Measurements from ENCODE around the gene TAF4.

The TAF4 gene

GRCh38 chr20:61941721-61942405 is 123.8 kb downstream of the TAF4 start:
- DNase-seq (ENCODE audit: low read depth): no peak

- no peak for DNase-seq (ENCODE audit: low read depth)
Measured at GRCh38 chr20:61940976-61941720, 124.5 kb downstream of the TAF4 start.

GRCh38 chr20:61940491-61940890 is 125.2 kb downstream of the TAF4 start:
- no peak for DNase-seq (ENCODE audit: low read depth)

GRCh38 chr20:61939691-61940360 is 125.9 kb downstream of the TAF4 start:
- no peak for DNase-seq (ENCODE audit: low read depth)

DNA sequence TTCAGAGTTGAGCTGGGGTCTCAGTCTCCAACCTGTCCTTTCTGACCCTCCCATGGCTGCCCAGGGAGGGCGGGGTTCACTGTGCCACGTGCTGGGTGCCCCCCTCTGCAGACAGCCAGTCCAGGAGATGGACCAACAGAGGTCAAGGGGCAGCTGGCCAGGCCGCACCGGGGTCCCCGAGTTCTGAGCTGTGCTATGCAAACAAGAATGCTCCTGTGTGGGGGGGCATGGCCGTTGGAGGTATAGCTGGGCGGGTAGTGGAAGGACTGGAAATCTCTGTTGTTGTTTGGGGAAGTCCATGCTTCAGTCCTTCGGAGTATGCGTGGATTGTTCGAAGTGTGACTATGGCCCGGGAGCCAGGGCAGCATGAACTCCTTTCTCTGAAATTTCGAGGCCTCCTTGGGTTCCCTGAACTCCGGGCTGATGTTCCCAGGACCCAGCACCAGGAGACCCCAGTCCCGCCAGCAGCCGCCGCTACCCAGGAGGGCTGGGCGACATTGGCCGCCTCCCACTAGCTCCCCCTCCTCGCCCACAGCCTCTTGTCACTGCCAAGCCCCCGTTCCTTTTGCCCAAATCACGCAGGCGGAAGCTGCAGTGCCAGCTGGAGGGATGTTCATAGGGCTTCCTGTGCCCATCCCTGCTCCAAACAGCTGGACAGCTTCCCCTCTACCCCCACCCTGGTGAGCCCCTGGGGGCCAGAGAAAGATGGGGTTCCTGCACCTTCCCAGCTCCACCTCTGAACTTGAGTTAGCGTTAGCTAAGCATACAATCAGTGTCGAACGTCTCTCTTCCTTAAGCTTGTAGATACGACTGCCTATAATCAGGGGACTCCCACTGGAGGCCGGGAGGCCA is 126.6 kb downstream of the TAF4 start:
- no peak for DNase-seq (ENCODE audit: low read depth)

- DNase-seq (ENCODE audit: low read depth): no peak
Measured at GRCh38 chr20:61937963-61938838, 127.5 kb downstream of the TAF4 start.

GRCh38 chr20:61937146-61937962 is 128.3 kb downstream of the TAF4 start:
- no peak for DNase-seq (ENCODE audit: low read depth)

GRCh38 chr20:61936701-61937131 is 129.0 kb downstream of the TAF4 start:
- DNase-seq (ENCODE audit: low read depth): no peak

GRCh38 chr20:61935926-61936700 is 129.6 kb downstream of the TAF4 start:
- DNase-seq (ENCODE audit: low read depth): no peak

DNA sequence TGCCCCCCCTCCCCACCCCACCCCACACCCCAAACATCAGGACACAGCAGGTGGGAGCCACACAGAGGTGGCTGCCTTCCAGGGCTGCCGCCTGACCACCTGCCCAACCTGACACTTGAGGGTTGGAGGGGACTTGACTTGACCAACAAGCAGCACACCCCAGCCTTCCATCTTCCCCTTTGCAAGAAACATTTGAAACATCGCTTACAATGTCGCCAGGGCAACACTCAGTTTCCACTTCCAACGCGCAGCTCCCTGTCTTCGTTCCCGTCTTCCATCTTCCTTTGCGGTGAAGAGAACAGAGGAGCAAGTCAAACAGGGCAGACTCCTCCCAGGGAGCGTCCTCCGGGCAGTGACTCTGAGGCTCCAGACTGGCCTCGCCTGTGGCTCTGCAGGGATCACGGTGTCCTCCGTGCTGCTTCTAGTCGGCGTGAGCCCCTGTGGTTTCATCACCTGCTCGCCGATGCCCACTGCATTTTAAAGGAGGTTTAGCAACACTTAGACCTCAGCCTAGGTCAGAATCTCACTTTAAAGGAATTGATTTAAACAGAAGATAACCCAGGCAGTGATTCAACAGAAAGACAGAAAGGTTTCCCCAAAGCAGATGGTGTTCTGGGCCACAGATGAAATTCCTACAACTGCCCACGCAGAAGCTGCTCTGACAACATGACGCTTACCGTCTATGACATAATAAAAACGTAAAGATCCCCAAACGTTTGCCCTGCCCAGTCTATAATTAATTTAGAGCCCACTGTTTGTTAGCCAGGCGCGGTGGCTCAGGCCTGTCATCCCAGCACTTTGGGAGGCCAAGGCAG is 130.8 kb downstream of the TAF4 start:
- no peak for DNase-seq (ENCODE audit: low read depth)

DNA sequence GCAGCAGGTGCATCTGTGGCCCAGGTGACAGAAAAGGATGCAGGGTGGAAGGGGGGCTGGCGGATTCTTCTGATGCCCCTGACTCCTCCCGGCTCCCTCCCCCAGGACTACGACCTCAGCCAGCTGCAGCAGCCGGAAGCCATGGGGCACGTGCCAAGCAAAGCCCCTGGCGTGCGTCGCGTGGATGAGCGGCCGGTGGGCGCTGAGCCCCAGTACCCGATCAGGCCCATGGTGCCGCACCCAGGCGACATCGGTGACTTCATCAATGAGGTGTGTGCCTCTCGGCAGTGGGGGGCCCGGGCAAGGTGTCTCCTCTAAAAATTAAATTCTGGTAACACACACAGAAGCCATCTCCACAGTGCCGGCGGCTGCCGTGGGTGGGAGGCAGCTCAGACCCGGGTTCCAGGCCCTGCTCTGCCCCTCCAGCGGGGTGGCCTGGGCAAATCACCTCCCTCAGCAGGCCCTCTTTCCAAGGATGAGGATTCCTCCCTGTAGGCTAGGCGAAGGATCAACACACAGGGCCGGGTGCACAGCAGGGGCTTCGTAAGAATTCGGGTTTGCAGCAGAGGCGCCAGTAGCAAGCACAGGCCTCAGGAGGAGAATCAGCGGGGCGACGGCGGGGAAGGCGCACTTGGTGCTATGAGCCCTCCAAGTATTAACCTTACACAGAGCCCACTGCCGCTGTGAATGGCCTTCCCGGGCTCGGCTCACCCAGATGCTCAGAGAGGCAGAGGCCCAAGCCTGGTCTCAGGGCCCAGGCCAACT is 131.5 kb downstream of the TAF4 start:
- no peak for DNase-seq (ENCODE audit: low read depth)

DNA sequence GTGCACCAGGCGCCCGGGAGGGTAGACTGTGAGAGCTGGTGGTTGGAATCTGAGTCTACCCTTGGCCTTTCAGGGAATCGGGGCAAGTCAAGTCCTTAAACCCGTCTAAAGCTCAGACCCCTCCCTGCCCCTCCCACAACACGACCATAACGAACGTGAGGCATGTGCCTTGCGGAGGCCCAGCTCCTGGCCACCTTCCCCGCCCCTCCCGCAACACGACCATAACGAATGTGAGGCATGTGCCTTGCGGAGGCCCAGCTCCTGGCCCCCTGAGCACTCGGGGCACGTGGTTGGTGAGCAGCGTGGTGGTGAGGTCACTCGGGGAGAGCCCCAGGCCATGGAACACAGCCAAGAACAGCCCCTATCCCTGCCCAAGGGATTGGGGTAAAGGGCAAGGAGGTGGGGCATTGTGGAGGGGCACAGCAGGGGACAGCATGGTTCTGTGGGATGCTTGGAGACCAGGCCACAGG is 132.2 kb downstream of the TAF4 start:
- DNase-seq (ENCODE audit: low read depth): no peak

DNA sequence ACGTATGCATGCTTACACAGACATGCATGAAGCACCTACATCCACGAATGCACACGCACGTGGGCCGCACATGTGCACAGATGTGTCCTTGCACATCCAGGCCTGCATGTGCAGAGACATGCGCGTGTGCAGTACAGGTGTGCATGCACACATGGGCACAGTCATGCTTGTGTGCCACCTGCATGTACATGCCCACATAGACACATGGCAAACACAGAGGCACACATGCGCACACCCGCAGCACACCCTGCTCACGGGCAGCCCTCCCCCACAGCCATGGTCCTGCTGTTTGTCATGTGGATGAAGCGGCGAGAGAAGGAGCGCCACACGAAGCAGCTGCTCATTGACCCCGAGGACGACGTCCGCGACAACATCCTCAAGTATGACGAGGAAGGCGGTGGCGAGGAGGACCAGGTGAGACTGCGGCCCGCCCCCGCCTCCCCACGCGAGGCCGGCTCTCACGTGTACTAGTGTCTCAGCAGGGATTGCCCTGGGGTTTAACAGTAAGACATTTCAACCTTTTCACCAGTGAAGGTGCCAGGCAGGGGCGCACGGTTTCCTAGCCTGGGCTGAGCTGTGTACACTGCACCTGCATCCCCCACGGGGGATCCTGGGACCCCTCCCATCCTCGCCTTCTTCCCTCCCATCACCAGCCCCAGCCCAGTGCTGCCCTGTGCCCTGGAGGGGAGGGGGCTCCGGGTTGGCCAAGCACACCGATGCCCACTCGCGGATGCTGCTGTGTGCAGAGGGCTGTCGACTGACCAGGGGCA is 132.8 kb downstream of the TAF4 start:
- no peak for DNase-seq (ENCODE audit: low read depth)

DNA sequence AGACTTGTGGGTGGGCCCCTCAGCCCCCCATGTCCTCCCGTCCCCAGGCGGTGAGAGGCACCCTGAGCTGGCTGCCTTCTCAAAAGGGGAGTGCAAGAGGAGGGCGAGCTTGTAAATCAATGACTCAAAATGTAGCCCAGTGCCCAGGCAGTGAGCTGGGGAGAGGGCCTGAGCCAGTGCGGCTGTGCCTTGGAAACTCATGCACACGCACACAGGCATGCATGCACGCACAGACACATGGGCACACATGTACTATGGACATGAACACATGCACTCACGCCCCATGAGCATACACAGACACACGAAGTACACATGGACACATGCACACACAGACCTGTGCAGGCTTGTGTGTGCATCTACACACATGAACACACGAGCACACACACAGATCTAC is 133.5 kb downstream of the TAF4 start:
- no peak for DNase-seq (ENCODE audit: low read depth)

DNA sequence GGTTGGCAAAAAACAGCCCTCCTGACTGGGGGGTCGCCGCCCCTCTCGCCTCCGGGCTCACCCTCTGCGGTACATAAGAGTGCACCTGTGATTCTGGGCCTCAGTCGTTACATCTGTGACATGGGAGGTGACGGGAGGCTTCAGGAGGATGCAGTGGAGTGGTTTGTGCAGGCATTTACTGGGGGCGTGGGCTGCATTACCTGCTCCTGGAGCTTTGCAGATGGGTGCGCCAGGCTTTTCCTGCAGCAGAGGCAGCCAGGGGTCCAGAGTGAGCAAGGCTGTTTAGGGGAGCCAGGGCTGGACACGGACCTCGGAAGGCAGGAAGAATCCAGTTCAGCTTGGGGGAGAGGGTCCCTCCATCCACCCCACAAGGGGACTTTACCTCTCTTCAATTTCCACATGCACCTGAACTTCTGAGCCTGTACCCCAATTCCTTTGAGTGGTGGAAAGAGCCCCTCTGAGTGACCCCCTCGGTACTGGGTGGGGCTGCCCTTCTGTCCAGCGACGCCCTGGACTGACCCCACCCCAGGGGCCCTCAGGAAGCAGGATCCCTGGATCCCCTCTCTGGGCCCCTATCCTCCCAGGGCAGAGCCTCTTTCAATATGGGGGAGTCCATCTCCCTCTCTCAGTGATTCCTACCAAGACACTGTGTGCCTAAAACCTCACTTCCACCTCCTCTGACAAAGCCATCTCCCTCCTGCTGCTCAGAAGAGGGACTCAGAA is 134.0 kb downstream of the TAF4 start:
- DNase-seq (ENCODE audit: low read depth): no peak

DNA sequence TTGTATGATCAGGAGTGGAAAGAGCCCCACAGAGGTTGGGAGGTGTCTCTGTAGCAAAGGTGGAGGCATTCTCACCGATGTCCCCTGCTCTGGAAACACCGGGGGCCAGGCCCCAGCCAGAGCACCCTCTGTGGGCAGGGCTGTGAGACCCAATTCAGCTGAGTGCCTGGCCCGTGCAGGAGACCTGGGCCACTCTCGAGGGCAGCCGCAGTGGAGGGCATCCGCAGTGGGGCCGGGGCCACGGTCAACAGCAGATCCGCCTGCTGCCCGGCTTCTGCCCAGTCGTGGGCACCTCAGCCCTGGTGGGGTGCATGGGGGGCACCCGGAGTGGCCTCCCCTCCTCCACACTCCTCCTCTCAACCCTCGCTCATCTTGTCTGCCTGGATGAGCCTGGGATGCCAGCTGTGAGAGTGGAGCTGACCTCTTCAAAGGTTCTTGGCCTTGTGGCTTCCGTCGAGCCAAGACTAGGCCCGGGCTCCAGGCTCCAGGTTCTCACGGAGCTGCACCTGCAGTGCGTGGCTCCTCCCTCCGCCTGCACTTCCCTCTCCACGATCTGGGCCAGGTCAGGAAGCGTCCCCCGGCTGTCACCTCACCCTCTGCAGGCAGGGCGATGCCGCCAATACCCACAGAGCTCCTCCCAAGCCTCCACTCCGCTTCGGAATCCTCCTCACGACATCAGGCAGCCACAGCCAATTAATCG is 134.8 kb downstream of the TAF4 start:
- DNase-seq (ENCODE audit: low read depth): no peak

Measured in HS-27A (cell line).